Activated CD8-positive, alpha-beta T cell treated with anti-CD3 and anti-CD28 coated beads, Interleukin-2, amount 10 ng/mL, durations not matched to agents 7 days and 5 days (primary cell): Measurements from ENCODE around the gene SRGAP2B. TPM values are rescaled to one million over a fixed set of nuclear protein-coding genes. Genes with fewer than 3 reads are reported as not detected.
A peak's percentile ranks its signal among the peaks of the same experiment; 100 is the strongest.
"Not testable (repeated sequence)": the region's sequence is repeated elsewhere in the genome, so short reads cannot be mapped to it uniquely, and the experiment has no call there.

Experiments
- ATAC-seq: fragments of 150-1000 bp; cut with Tn5 transposase; one replicate; pipeline ENCODE4 v1.10.0; 2021; ENCODE audit warnings: moderate library complexity
- CTCF ChIA-PET: fragments of 350-600 bp; sonication (Branson Sonifier 250); formaldehyde crosslinking; loops from one replicate; lab custom pipeline; 2021; ENCODE audit warnings: antibody characterized with exemption; lab: Charles Lee
- POLR2A ChIA-PET: fragments of 350-600 bp; sonication (Branson Sonifier 250); formaldehyde crosslinking; loops from one replicate; lab custom pipeline; 2021; ENCODE audit warnings: antibody characterized with exemption; lab: Charles Lee
- DNase-seq: peaks from one replicate; pipeline ENCODE4 v3.0.0-alpha.2; 2020
- H3K27ac Mint-ChIP-seq: one replicate; pipeline ENCODE4 v1.8.0; 2021; ENCODE audit warnings: mild to moderate bottlenecking, mixed read lengths
- H3K27me3 Mint-ChIP-seq: one replicate; pipeline ENCODE4 v1.8.0; 2021; ENCODE audit warnings: low read depth, mixed read lengths
- H3K36me3 Mint-ChIP-seq: one replicate; pipeline ENCODE4 v1.8.0; 2021; ENCODE audit warnings: low read depth, mixed read lengths
- H3K4me1 Mint-ChIP-seq: one replicate; pipeline ENCODE4 v1.8.0; 2021; ENCODE audit warnings: low read depth, mixed read lengths
- H3K4me3 Mint-ChIP-seq: one replicate; pipeline ENCODE4 v1.8.0; 2021; ENCODE audit warnings: mild to moderate bottlenecking, mixed read lengths
- H3K9me3 Mint-ChIP-seq: one replicate; pipeline ENCODE4 v1.8.0; 2022; ENCODE audit warnings: mixed read lengths; ENCODE audit not compliant: insufficient read depth
- total RNA-seq, 2 experiments: library from RNA; stranded (reverse); gene quantifications; one replicate each; pipeline ENCODE4 v1.2.3, GENCODE V29; 2021

SRGAP2B gene
- 10 to 100 TPM; 35.3 to 35.6 TPM for total RNA-seq

DNA sequence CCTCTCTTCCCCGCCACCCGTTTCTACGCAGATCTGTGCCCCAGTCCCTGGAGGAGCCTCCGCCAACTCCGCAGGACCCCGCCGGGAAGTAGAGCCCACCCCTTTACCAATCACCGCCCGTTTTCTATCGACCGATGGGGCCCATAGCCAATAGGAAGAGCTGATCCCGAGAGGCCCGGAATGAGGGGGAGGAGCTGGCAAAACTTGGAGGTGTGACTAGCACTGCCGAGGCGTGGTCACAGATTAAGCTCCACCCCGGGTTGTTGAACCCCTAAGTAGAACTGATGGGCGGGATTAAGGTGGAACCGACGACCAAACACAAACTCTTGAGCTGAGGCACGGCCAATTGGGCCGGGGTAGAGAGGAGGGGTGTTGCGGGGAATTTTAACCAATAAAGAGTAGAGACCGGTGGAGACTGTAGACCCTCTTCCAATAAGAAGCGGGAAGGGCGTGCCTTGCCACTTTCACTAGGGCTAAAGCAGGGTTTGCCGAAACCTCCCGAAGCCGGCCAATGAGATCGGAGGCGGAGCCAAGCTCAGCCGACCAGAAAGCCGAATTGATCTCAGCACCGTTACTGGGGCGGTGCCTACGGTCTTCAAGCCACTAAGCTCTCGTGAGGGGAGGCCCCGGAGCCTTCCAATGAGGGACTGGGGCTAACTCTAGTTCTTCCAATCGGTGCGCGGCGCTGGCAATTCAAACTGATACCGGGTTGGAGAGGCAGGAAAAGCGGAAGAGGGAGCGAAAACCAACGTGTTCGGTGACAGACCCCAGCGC, at the start of gene SRGAP2B, which contains the start of gene FAM72D:
SRGAP2B (minus strand) TSS at position 45 of the 774 bp plus-strand sequence. CDS start 2,427 bp downstream, outside the sequence.
FAM72D (plus strand) TSS at position 691 of the 774 bp plus-strand sequence. CDS start 874 bp downstream, outside the sequence.
- POLR2A ChIA-PET, H3K27me3 Mint-ChIP-seq, H3K36me3 Mint-ChIP-seq, CTCF ChIA-PET, DNase-seq, H3K4me1 Mint-ChIP-seq, H3K27ac Mint-ChIP-seq, H3K9me3 Mint-ChIP-seq: not testable (repeated sequence)
- ATAC-seq, result peak; percentile 88
- H3K4me3 Mint-ChIP-seq, result peak within 1 kb of the TSS; percentile 93

- H3K27me3 Mint-ChIP-seq, CTCF ChIA-PET, POLR2A ChIA-PET, H3K9me3 Mint-ChIP-seq, H3K36me3 Mint-ChIP-seq, H3K4me3 Mint-ChIP-seq, H3K4me1 Mint-ChIP-seq, H3K27ac Mint-ChIP-seq, DNase-seq, ATAC-seq: not testable (repeated sequence)
Observed at GRCh38 chr1:145144264-145144913, 49.3 kb upstream of the SRGAP2B start.

- CTCF ChIA-PET, H3K4me1 Mint-ChIP-seq, H3K4me3 Mint-ChIP-seq, H3K27me3 Mint-ChIP-seq, H3K36me3 Mint-ChIP-seq, POLR2A ChIA-PET, ATAC-seq, DNase-seq, H3K9me3 Mint-ChIP-seq, H3K27ac Mint-ChIP-seq: not testable (repeated sequence)
Observed at GRCh38 chr1:145140549-145140948, 45.4 kb upstream of the SRGAP2B start.

GRCh38 chr1:145134476-145134875, 39.3 kb upstream of the SRGAP2B start:
- H3K27ac Mint-ChIP-seq, H3K27me3 Mint-ChIP-seq, CTCF ChIA-PET, DNase-seq, H3K4me3 Mint-ChIP-seq, POLR2A ChIA-PET, H3K9me3 Mint-ChIP-seq, H3K36me3 Mint-ChIP-seq, H3K4me1 Mint-ChIP-seq, ATAC-seq: not testable (repeated sequence)

DNA sequence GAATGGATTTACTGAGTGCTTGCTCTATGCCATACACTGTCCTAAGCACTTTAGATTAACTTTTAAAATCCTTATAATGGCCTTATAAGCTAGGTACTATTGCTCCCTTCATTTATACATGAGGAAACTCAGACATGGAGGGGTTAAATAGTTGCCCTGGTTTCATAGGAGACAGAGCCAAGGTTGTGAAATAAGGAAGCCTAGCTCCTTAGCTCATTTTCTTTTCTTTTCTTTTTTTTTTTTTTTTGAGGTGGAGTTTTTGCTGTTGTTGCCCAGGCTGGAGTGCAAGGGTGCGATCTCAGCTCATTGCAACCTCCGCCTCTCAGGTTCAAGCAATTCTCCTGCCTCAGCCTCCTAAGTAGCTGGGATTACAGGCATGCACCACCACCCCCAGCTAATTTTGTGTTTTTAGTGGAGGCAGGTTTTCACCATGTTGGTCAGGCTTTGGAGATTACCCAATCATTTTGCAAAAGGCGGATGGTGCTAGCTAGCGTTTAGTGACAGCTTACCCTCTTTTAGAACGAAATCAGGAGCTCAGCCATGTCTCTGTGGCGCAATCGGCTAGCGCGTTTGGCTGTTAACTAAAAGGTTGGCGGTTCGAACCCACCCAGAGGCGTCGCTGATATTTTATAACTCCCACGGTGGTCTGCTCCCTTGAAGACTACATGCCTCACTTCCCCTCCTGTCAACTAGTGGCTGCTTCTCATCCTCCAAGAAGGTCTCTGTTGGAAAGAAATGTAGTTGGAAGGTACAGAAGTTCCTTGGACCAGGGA, 33.8 kb upstream of the SRGAP2B start:
- H3K4me1 Mint-ChIP-seq, H3K4me3 Mint-ChIP-seq, H3K27ac Mint-ChIP-seq, H3K27me3 Mint-ChIP-seq, CTCF ChIA-PET, DNase-seq, POLR2A ChIA-PET, H3K9me3 Mint-ChIP-seq, ATAC-seq, H3K36me3 Mint-ChIP-seq: not testable (repeated sequence)

GRCh38 chr1:145127144-145127543, 32.0 kb upstream of the SRGAP2B start:
- H3K36me3 Mint-ChIP-seq, POLR2A ChIA-PET, CTCF ChIA-PET, ATAC-seq, H3K9me3 Mint-ChIP-seq, DNase-seq, H3K4me3 Mint-ChIP-seq, H3K4me1 Mint-ChIP-seq, H3K27ac Mint-ChIP-seq, H3K27me3 Mint-ChIP-seq: not testable (repeated sequence)

DNA sequence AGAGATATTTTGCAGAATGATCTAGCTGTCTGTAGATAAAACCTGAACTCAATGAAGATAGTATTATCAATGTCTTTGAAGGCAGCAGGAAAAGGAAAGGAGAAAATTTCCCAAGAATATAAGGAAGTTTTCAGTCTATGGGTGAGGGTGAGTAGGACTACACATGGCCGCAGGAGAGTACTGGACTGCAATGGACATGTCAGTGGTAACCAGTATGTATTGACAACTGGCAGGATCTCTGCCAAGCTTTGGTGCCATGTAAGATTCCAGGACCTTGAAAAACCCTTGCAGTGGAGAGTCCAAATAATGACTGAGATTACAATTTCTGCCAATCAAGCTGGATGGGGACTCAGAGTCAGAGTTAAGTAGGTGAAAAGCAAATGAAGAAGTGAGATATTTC, 30.0 kb upstream of the SRGAP2B start:
- H3K27ac Mint-ChIP-seq, H3K4me3 Mint-ChIP-seq, H3K9me3 Mint-ChIP-seq, POLR2A ChIA-PET, H3K36me3 Mint-ChIP-seq, CTCF ChIA-PET, DNase-seq, H3K27me3 Mint-ChIP-seq, H3K4me1 Mint-ChIP-seq, ATAC-seq: not testable (repeated sequence)

DNA sequence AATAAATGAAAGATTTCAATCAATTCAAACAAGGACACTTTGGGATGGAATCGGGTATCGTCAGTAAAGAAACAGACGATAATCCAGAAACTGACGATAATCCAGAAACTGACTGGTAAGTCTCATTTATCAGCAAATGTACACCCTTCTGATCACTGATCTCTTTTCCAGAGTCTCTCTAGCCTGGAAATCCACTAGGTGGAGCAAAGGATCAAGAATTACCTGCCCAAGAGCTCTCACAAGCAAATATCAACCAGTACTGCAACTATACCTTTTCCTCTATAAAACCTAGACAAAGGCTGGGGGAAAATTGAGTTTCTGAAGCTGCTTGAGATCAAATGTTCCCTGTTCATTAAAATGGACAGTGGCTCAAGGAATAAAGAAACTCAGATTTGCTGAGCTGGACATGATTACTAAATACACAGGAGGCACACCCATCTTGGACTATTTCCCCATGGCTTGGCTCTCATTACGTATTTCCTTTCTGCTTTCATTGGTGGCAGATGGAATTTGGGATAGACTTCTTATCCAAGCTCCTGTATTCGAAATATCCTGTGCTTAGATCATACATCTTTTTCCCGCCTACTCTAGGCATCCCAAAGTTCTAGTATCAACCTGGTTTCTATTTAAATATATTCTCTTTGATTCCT, 29.0 kb upstream of the SRGAP2B start:
- H3K4me1 Mint-ChIP-seq, H3K9me3 Mint-ChIP-seq, DNase-seq, POLR2A ChIA-PET, H3K4me3 Mint-ChIP-seq, H3K27ac Mint-ChIP-seq, ATAC-seq, H3K36me3 Mint-ChIP-seq, H3K27me3 Mint-ChIP-seq, CTCF ChIA-PET: not testable (repeated sequence)

DNA sequence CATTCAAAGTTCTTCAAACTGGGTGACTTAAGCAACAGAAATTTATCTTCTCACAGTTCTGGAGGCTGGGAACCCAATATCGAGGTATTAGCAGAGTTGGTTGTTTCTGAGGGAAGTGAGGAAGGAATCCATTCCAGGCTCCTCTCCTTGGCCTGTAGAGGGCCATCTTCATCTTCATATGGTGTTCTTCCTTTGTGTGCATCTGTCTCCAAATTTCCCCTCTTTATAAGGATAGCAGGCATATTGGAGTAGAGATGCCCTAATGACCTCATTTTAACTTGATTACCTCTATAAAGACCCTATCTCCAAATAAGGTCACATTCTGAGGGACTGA, 27.9 kb upstream of the SRGAP2B start:
- H3K27ac Mint-ChIP-seq, DNase-seq, H3K4me1 Mint-ChIP-seq, POLR2A ChIA-PET, CTCF ChIA-PET, ATAC-seq, H3K27me3 Mint-ChIP-seq, H3K9me3 Mint-ChIP-seq, H3K36me3 Mint-ChIP-seq, H3K4me3 Mint-ChIP-seq: not testable (repeated sequence)

- H3K27ac Mint-ChIP-seq, ATAC-seq, H3K9me3 Mint-ChIP-seq, H3K4me1 Mint-ChIP-seq, POLR2A ChIA-PET, H3K4me3 Mint-ChIP-seq, DNase-seq, CTCF ChIA-PET, H3K27me3 Mint-ChIP-seq, H3K36me3 Mint-ChIP-seq: not testable (repeated sequence)
Observed at GRCh38 chr1:145122344-145123061, 27.4 kb upstream of the SRGAP2B start.

- H3K36me3 Mint-ChIP-seq, H3K27ac Mint-ChIP-seq, CTCF ChIA-PET, H3K4me1 Mint-ChIP-seq, H3K9me3 Mint-ChIP-seq, H3K27me3 Mint-ChIP-seq, ATAC-seq, POLR2A ChIA-PET, DNase-seq, H3K4me3 Mint-ChIP-seq: not testable (repeated sequence)
Observed at GRCh38 chr1:145119842-145120241, 24.7 kb upstream of the SRGAP2B start.
